HCT116 (cell line): ENCODE data around the gene SELENON.

Source experiments
- CTCF ChIP-seq, 3 experiments: fragments of 200-600 bp in 1 of 3; sonication (generic) in 1 of 3; IDR thresholded peaks in 2 of 3; conservative IDR thresholded peaks in 1 of 3; 2 replicates each; pipeline ENCODE4 v1.5.1; 2012 to 2017; ENCODE audit warnings: low read depth in 2 of 3, low read length in 2 of 3, antibody characterized with exemption in 1 of 3, borderline replicate concordance in 1 of 3, control low read depth in 1 of 3, mild to moderate bottlenecking in 1 of 3, mixed read lengths in 1 of 3, mixed run types in 1 of 3, moderate library complexity in 1 of 3; ENCODE audit not compliant: insufficient read depth in 1 of 3
- POLR2A ChIP-seq: IDR thresholded peaks from 2 replicates; pipeline ENCODE4 v1.7.0; 2011; ENCODE audit warnings: borderline replicate concordance; ENCODE audit not compliant: insufficient read depth, insufficient read length; ENCODE audit errors: extremely low read depth
- YY1 ChIP-seq: IDR thresholded peaks from 2 replicates; pipeline ENCODE4 v1.6.1; 2011; ENCODE audit warnings: low read length, low read depth, moderate library complexity, mild to moderate bottlenecking; ENCODE audit not compliant: insufficient replicate concordance; ENCODE audit errors: extremely low read depth

- TF ChIP-seq POLR2A (no peak), CTCF (IDR thresholded peaks at IDR 0.05 in 2 of 3, conservative IDR thresholded peaks at IDR 0.05 in 1 of 3; ENCODE audit: borderline replicate concordance in 1 of 3, insufficient read depth in 1 of 3, low read depth in 2 of 3, low read length in 2 of 3) (no peak), YY1 (no peak)
Measured at GRCh38 chr1:25866288-25866687, 66.3 kb downstream of the SELENON start.
